ENCODE measurements around the gene GRN. TPM values are rescaled to one million over a fixed set of nuclear protein-coding genes. Genes with fewer than 3 reads are reported as not detected.
"Not testable (repeated sequence)": the region's sequence is repeated elsewhere in the genome, so short reads cannot be mapped to it uniquely, and the experiment has no call there.

The GRN gene
- total and polyA plus RNA-seq, 11 donors: 44.6 to 451 (median 185) TPM

- intact Hi-C loops (cut with DNase I): loop anchor here in 5 of 10 donors (1.0 to 5.0 kb wide), 5 partner anchors 18 to 116 kb away; partner anchors contain the start of genes GRN (in 1 of the 5) and UBTF (in 1 of the 5)
- Histone ChIP-seq H3K27me3 (no peaks in the 10 kb centered on the region), H3K9me3 (no peaks in the 10 kb centered on the region), H3K36me3 (peaks cover 0 to 7% (median 6%) of the 10 kb centered on the region in 9 donors), H3K4me3 (peak overlapping the region in 9 of 12 donors; percentile 17 to 99 (median 92)), H3K4me1 (peaks cover 5 to 46% (median 22%) of the 10 kb centered on the region in 12 donors), H3K27ac (peak overlapping the region in 11 of 12 donors; percentile 5 to 97 (median 74))
- DNase-seq: peak; percentile 98 to 99 (median 98)
- peak; percentile 84 to 93 (median 90) for ATAC-seq
- TF ChIP-seq POLR2A (IDR thresholded peaks at IDR 0.05): no peak
- TF ChIP-seq, protein P1, sequence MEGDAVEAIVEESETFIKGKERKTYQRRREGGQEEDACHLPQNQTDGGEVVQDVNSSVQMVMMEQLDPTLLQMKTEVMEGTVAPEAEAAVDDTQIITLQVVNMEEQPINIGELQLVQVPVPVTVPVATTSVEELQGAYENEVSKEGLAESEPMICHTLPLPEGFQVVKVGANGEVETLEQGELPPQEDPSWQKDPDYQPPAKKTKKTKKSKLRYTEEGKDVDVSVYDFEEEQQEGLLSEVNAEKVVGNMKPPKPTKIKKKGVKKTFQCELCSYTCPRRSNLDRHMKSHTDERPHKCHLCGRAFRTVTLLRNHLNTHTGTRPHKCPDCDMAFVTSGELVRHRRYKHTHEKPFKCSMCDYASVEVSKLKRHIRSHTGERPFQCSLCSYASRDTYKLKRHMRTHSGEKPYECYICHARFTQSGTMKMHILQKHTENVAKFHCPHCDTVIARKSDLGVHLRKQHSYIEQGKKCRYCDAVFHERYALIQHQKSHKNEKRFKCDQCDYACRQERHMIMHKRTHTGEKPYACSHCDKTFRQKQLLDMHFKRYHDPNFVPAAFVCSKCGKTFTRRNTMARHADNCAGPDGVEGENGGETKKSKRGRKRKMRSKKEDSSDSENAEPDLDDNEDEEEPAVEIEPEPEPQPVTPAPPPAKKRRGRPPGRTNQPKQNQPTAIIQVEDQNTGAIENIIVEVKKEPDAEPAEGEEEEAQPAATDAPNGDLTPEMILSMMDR (IDR thresholded peaks at IDR 0.05): no peak
- 26 to 42% (median 31%) methylated on average over 17 to 31 of the region's 31 CpGs for WGBS, 4 donors
These were observed 18.1 kb upstream of the GRN start for GRCh38 chr17:44326861-44327444.

DNA sequence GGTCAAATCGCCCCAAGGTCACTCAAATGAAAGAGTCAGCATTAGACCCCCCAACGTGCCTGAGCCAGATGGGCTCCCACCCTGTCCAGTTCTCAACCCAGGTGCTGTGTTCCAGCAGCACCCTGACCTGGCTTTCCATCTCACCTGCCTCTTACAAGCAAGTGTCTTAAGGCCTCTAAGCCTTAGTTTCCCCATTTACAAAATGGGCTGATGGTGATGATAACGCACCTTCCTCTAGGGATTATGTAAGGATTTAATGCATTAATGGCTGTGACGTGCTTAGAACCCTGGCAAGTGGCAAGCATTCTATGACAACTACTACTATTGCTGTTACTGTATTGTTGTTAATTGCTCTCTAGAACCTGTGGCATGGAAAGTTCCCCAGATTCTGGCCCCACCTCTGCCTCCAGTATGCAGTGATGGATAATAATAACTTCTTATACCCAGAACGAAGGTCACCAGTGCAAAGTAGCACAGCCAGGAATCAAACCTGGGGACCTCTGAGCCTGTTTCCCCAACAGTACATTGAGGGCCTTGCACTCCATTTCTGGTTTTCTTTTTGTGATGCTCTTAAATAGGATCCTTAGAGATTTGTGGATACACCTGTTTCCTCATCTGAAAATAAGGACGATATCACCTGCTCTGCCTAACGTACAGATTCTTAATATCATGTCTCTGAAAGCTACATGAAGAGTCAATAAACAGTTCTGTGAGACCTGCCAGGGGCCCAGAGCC, 17.2 kb upstream of the GRN start:
- DNase-seq (no peak), ATAC-seq (no peak)
- no peaks in the 10 kb centered on the region for H3K27me3 ChIP-seq
- no peak for TF ChIP-seq POLR2A (IDR thresholded peaks at IDR 0.05)
- TF ChIP-seq, protein P1 (IDR thresholded peaks at IDR 0.05): no peak
- peak overlapping the region in 2 of 12 donors; percentile 74 to 92 for H3K27ac ChIP-seq
- intact Hi-C loops (cut with DNase I): loop anchor here in 4 of 10 donors (2.0 to 5.0 kb wide), 4 partner anchors 17 to 117 kb away; partner anchors contain the start of genes GRN (in 1 of the 4) and UBTF (in 1 of the 4)
- peaks cover 5 to 45% (median 22%) of the 10 kb centered on the region in 12 donors for H3K4me1 ChIP-seq
- H3K4me3 ChIP-seq: no peak overlapping the region
- WGBS, 4 donors: 74 to 81% (median 79%) methylated on average over 7 of the region's 7 CpGs
- no peaks in the 10 kb centered on the region for H3K9me3 ChIP-seq
- H3K36me3 ChIP-seq: no peaks in the 10 kb centered on the region

DNA sequence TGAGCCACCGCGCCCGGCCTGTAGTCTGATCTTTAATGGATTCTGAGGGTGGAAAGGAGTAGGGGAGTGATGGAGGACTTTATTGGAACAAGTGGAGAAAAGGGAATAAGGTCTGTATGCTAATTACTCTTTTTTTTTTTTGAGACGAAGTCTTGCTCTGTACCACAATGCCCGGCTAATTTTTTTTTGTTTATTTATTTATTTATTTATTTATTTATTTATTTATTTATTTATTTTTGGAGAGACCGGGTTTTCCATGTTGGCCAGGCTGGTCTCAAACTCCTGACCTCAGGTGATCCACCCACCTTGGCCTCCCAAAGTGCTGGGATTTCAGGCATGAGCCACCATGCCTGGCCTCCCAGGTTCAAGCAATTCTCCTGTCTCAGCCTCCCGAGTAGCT, 15.6 kb upstream of the GRN start:
- WGBS, 4 donors: 83 to 92% (median 90%) methylated on average over 7 of the region's 7 CpGs

DNA sequence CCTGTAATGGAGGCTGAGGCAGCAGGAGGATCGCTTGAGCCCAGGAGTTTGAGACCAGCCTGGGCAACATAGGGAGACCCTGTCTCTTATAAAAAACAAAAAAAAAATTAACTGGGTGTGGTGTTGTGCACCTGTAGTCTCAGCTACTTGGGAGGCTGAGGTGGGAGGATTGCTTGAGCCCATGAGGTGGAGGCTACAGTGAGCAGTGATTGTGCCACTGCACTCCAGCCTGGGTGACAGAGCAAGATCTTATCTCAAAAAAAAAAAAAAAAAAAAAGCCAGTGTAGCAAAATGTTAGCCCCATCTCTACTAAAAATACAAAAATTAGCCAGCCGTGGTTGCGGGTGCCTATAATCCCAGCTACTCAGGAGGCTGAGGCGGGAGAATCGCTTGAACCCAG, 14.8 kb upstream of the GRN start:
- H3K27ac ChIP-seq: not testable (repeated sequence)
- intact Hi-C loops (cut with DNase I): loop anchor here in 5 of 10 donors (2.0 to 5.0 kb wide), 3 partner anchors 117 to 188 kb away; partner anchors contain the start of gene HROB (in 1 of the 5)
- peaks cover 0 to 56% (median 11%) of the 10 kb centered on the region in 12 donors for H3K4me1 ChIP-seq

More for the DNA sequence above, 15.6 kb upstream of the GRN start:
- H3K27ac ChIP-seq, H3K36me3 ChIP-seq, H3K4me3 ChIP-seq, ATAC-seq, H3K9me3 ChIP-seq, H3K27me3 ChIP-seq, DNase-seq: not testable (repeated sequence)
- H3K4me1 ChIP-seq: peaks cover 0 to 49% (median 11%) of the 10 kb centered on the region in 12 donors
- intact Hi-C loops (cut with DNase I): loop anchor here in 1 of 10 donors (5.0 kb wide), 1 partner anchor 117 kb away; no protein-coding TSS in a partner anchor

More for the DNA sequence above, 14.8 kb upstream of the GRN start:
- not testable (repeated sequence) for H3K36me3 ChIP-seq, H3K27me3 ChIP-seq, DNase-seq, ATAC-seq, H3K9me3 ChIP-seq, H3K4me3 ChIP-seq
- 90 to 94% (median 92%) methylated on average over 5 of the region's 5 CpGs for WGBS, 4 donors
